AG04449 (cell line): Measurements from ENCODE around the gene TUB.

Experiments
- CTCF ChIA-PET: fragments of 350-600 bp; formaldehyde crosslinking; extraction: SDS; loops from one replicate; lab custom pipeline; 2021; ENCODE audit warnings: antibody characterized with exemption; lab: Yijun Ruan, JAX
- POLR2A ChIA-PET: fragments of 400-600, 350-600 bp; formaldehyde crosslinking; extraction: SDS; loops from one replicate; lab custom pipeline; 2020; ENCODE audit warnings: antibody characterized with exemption, inconsistent platforms; lab: Yijun Ruan, JAX
- DNase-seq: peaks from one replicate; pipeline ENCODE4 v3.0.0-alpha.2; 2010; ENCODE audit warnings: low read depth, low spot score
- H3K4me3 ChIP-seq: 2 replicates; pipeline ENCODE4 v1.5.1; 2011; ENCODE audit warnings: low read depth, mild to moderate bottlenecking, control low read depth, low read length
- TF ChIP-seq, protein P1 (sequence below): IDR thresholded peaks from one replicate; pipeline ENCODE4 v1.5.1; 2011; ENCODE audit warnings: mild to moderate bottlenecking, moderate library complexity, low read length, control low read depth, inconsistent platforms; ENCODE audit not compliant: insufficient read depth; ENCODE audit errors: missing control alignments

Gene TUB

GRCh38 chr11:8065031-8065430 is 16.0 kb upstream of the TUB start:
- ChIA-PET POLR2A (no interaction called here), CTCF (interaction anchor here (10.8 kb wide), 1 partner anchor 25 kb away, joined by 126 read pairs; no protein-coding TSS in a partner anchor)
- TF ChIP-seq, protein P1, sequence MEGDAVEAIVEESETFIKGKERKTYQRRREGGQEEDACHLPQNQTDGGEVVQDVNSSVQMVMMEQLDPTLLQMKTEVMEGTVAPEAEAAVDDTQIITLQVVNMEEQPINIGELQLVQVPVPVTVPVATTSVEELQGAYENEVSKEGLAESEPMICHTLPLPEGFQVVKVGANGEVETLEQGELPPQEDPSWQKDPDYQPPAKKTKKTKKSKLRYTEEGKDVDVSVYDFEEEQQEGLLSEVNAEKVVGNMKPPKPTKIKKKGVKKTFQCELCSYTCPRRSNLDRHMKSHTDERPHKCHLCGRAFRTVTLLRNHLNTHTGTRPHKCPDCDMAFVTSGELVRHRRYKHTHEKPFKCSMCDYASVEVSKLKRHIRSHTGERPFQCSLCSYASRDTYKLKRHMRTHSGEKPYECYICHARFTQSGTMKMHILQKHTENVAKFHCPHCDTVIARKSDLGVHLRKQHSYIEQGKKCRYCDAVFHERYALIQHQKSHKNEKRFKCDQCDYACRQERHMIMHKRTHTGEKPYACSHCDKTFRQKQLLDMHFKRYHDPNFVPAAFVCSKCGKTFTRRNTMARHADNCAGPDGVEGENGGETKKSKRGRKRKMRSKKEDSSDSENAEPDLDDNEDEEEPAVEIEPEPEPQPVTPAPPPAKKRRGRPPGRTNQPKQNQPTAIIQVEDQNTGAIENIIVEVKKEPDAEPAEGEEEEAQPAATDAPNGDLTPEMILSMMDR = no peak
- no peak overlapping the region for H3K4me3 ChIP-seq
- no peak for DNase-seq

DNA sequence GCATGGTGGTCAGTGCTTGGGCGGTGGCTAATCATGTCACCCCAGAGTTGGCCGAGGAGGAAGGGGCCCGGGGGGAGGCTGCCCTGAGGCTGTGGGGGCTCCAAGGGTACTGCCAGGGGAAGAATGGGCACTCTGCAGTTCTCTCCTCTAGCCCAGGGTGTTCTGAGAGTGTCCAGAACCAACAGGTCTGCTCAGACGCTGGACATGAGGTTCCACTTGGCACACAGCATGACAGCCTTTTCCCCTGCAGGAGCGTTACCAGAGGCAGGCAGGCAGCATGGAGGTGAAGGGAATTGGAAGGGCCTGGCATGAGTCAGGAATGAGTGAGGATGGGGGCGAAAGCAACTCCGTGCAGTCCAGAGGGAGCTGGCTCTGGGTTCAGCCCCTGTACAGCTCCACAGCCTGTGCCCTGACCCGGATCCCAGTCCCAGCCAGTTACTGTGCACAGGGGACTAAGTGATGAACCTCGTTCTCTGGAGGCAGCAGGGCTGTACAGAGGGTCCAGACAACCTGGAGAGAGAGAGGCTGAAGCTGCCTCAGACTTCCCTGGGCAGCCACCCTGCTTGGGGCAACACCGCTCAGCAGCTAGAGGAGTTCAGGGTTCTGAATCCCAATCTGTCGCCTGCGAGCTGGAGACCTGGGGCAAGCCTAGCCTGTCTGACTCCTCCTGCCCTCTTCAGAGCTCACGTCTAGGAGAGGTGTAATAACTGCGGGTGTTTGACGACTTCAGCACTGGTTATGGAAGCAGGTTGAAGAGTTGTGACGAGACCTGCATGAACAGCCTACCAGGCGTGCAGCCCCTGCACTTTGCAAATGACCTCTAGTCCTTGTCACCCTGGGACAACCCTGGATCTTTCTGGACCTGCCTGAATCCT is 14.7 kb upstream of the TUB start:
- TF ChIP-seq, protein P1 = no peak
- CTCF ChIA-PET = interaction anchor here (0.7 to 10.8 kb wide), 9 partner anchors 11 to 270 kb away, joined by 3 to 126 read pairs (median 6); no protein-coding TSS in a partner anchor
- no peak overlapping the region for H3K4me3 ChIP-seq
- POLR2A ChIA-PET = interaction anchor here (0.8 kb wide), 1 partner anchor 54 kb away, joined by 3 read pairs; no protein-coding TSS in a partner anchor
- DNase-seq = no peak

DNA sequence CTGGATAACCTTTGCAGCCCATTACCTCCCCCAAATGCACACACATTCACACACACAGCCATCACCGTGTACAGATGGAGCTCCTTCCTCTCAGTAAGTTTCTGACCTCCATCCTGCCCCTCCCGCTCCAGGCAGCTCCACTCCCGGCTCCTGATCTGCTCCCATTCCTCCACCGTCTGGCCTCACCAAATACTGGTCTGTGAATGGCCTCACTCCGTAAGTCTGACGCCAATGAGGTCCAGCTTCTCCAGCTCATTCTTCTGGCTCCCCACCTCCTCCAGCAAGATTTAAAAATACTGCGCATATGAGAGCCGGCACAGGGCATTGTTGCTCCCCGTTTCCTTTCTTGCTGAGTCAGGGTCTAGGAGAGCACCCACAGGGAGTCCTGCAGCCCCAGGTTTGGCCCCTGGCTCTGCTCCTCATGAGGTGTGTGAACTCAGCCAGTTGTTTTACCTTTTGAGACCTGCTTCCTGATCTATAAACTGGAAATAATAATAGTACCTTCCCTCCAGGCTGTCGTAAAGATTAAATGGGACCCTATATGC is 14.0 kb upstream of the TUB start:
- TF ChIP-seq, protein P1 = no peak
- POLR2A ChIA-PET = interaction anchor here (0.8 kb wide), 1 partner anchor 55 kb away, joined by 3 read pairs; no protein-coding TSS in a partner anchor
- CTCF ChIA-PET = interaction anchor here (0.7 to 10.8 kb wide), 13 partner anchors 10 to 60 kb away, joined by 3 to 126 read pairs (median 5); partner anchors contain the start of gene TUB

GRCh38 chr11:8067567-8067928 is 13.5 kb upstream of the TUB start:
- TF ChIP-seq, protein P1 = no peak
- ChIA-PET POLR2A (no interaction called here), CTCF (interaction anchor here (0.7 to 10.8 kb wide), 15 partner anchors 10 to 50 kb away, joined by 3 to 126 read pairs (median 4); partner anchors contain the start of gene TUB)
- H3K4me3 ChIP-seq = no peak overlapping the region
- DNase-seq = no peak

More for the DNA sequence above, 14.0 kb upstream of the TUB start:
- H3K4me3 ChIP-seq = no peak overlapping the region
- no peak for DNase-seq

DNA sequence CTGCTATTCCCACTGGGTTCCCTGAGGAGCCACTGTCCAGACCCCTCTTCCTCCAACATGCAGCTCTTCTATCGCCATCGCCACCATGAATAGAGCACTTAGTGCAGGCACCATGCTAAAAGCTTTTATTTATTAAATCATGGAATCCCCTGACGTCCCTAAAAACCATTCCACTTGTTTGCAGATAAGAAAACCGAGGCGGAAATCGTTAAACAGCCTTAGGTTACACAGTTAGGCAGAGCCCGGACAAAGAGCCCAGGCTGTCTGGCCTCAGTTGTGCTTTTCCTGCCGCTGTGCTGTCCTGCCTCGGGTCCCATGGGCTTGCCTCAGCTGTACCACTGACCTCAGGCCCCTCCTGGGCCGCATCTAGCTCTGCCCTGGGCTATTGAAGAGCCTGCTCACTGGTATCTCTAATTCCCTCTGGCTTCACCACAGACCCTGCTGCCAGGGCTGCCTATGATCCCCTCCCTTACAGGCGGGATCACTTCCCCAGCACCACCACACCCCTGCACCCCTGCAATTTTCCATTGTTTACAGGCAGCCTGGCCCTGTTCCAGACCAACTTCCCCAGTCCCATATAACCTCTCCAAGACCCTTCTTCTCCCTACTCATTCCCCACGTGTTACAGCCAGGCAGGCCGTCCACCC is 13.0 kb upstream of the TUB start:
- DNase-seq = no peak
- ChIA-PET CTCF (interaction anchor here (0.7 to 10.8 kb wide), 15 partner anchors 9 to 51 kb away, joined by 3 to 126 read pairs (median 4); partner anchors contain the start of gene TUB), POLR2A (no interaction called here)
- no peak overlapping the region for H3K4me3 ChIP-seq
- TF ChIP-seq, protein P1 = no peak
